ENCODE data around the gene RAD51B. TPM values are rescaled to one million over a fixed set of nuclear protein-coding genes. Genes with fewer than 3 reads are reported as not detected.

RAD51B gene
- total and polyA plus RNA-seq, 9 of the 15 experiments (the other 6 are each of a cell fraction or from before 2014, with no cell fraction given) = 8.5 to 17.3 (median 11.3) TPM

GRCh38 chr14:68471029-68471963, 651.7 kb downstream of the RAD51B start:
- DNase-seq (ENCODE audit: extremely low read depth in 1 of 4, low spot score in 3 of 4) (no peak), ATAC-seq (no peak), FAIRE-seq (no peak)
- no peaks in the 10 kb centered on the region for H3K27me3 ChIP-seq (ENCODE audit: control insufficient read depth in 2 of 2, insufficient read depth in 2 of 2, low read length in 2 of 2)
- no peak overlapping the region for H2AFZ ChIP-seq (ENCODE audit: low read depth, low read length)
- H3K79me2 ChIP-seq (ENCODE audit: control insufficient read depth, insufficient read depth, low read length) = no peaks in the 10 kb centered on the region
- no TSS peak for BruUV-seq (replicated peaks)
- CTCF ChIA-PET (ENCODE audit: low intra/inter-chr PET ratio) = no interaction called here
- H3K9ac ChIP-seq (ENCODE audit: insufficient read depth in 1 of 2, low read depth in 2 of 2, low read length in 2 of 2) = no peak overlapping the region
- no peaks in the 10 kb centered on the region for H3K36me3 ChIP-seq (ENCODE audit: control insufficient read depth, insufficient read depth, low read length)
- H3K4me3 ChIP-seq = no peak overlapping the region
- no peaks in the 10 kb centered on the region for H4K20me1 ChIP-seq (replicated peaks; ENCODE audit: control insufficient read depth, insufficient read depth, low read length)
- in situ Hi-C loops (cut with MboI) = no loop called here
- intact Hi-C loops (cut with micrococcal nuclease) = no loop called here
- H3K9me1 ChIP-seq (ENCODE audit: control insufficient read depth, insufficient read depth, low read length) = no peaks in the 10 kb centered on the region
- no peaks in the 10 kb centered on the region for H3K9me3 ChIP-seq (replicated peaks; ENCODE audit: control insufficient read depth, insufficient read depth, low read depth, low read length)
- H3K4me1 ChIP-seq (replicated peaks in 1 of 2; ENCODE audit: control insufficient read depth in 2 of 2, insufficient read depth in 2 of 2, low read length in 2 of 2) = peaks cover 0 to 3% of the 10 kb centered on the region in 2 experiments; a peak in 2 of 5 replicates
- no peak overlapping the region for H3K27ac ChIP-seq (ENCODE audit: extremely low read depth, low read depth, low read length)
- WGBS (ENCODE audit: insufficient coverage, low coverage, missing lambda C conversion rate) = 24% methylated on average over 6 of the region's 12 CpGs
- POLR2A ChIA-PET = interaction anchor here (1.2 kb wide), 1 partner anchor 12 kb away, joined by 3 read pairs; no protein-coding TSS in a partner anchor
- H3K4me2 ChIP-seq (ENCODE audit: insufficient read depth, low read length) = no peak overlapping the region
- no peak for TF ChIP-seq HNRNPH1 (optimal IDR thresholded peaks at IDR 0.05; ENCODE audit: low read depth, low read length)
- no peak for TF ChIP-seq ZNF12 (CRISPR knock-in tag; IDR thresholded peaks at IDR 0.05)
- no peak for TF ChIP-seq ZNF707 (CRISPR knock-in tag; conservative IDR thresholded peaks at IDR 0.05)
- TF ChIP-seq, protein P1, sequence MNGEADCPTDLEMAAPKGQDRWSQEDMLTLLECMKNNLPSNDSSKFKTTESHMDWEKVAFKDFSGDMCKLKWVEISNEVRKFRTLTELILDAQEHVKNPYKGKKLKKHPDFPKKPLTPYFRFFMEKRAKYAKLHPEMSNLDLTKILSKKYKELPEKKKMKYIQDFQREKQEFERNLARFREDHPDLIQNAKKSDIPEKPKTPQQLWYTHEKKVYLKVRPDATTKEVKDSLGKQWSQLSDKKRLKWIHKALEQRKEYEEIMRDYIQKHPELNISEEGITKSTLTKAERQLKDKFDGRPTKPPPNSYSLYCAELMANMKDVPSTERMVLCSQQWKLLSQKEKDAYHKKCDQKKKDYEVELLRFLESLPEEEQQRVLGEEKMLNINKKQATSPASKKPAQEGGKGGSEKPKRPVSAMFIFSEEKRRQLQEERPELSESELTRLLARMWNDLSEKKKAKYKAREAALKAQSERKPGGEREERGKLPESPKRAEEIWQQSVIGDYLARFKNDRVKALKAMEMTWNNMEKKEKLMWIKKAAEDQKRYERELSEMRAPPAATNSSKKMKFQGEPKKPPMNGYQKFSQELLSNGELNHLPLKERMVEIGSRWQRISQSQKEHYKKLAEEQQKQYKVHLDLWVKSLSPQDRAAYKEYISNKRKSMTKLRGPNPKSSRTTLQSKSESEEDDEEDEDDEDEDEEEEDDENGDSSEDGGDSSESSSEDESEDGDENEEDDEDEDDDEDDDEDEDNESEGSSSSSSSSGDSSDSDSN (IDR thresholded peaks at IDR 0.05; ENCODE audit: borderline replicate concordance in 1 of 2, low read depth in 2 of 2, low read length in 2 of 2) = no peak
- TF ChIP-seq, protein P2, sequence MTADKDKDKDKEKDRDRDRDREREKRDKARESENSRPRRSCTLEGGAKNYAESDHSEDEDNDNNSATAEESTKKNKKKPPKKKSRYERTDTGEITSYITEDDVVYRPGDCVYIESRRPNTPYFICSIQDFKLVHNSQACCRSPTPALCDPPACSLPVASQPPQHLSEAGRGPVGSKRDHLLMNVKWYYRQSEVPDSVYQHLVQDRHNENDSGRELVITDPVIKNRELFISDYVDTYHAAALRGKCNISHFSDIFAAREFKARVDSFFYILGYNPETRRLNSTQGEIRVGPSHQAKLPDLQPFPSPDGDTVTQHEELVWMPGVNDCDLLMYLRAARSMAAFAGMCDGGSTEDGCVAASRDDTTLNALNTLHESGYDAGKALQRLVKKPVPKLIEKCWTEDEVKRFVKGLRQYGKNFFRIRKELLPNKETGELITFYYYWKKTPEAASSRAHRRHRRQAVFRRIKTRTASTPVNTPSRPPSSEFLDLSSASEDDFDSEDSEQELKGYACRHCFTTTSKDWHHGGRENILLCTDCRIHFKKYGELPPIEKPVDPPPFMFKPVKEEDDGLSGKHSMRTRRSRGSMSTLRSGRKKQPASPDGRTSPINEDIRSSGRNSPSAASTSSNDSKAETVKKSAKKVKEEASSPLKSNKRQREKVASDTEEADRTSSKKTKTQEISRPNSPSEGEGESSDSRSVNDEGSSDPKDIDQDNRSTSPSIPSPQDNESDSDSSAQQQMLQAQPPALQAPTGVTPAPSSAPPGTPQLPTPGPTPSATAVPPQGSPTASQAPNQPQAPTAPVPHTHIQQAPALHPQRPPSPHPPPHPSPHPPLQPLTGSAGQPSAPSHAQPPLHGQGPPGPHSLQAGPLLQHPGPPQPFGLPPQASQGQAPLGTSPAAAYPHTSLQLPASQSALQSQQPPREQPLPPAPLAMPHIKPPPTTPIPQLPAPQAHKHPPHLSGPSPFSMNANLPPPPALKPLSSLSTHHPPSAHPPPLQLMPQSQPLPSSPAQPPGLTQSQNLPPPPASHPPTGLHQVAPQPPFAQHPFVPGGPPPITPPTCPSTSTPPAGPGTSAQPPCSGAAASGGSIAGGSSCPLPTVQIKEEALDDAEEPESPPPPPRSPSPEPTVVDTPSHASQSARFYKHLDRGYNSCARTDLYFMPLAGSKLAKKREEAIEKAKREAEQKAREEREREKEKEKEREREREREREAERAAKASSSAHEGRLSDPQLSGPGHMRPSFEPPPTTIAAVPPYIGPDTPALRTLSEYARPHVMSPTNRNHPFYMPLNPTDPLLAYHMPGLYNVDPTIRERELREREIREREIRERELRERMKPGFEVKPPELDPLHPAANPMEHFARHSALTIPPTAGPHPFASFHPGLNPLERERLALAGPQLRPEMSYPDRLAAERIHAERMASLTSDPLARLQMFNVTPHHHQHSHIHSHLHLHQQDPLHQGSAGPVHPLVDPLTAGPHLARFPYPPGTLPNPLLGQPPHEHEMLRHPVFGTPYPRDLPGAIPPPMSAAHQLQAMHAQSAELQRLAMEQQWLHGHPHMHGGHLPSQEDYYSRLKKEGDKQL (CRISPR knock-in tag; IDR thresholded peaks at IDR 0.05; ENCODE audit: borderline replicate concordance) = no peak
- TF ChIP-seq, protein P3, sequence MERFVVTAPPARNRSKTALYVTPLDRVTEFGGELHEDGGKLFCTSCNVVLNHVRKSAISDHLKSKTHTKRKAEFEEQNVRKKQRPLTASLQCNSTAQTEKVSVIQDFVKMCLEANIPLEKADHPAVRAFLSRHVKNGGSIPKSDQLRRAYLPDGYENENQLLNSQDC (CRISPR knock-in tag; IDR thresholded peaks at IDR 0.05) = no peak
- no peak for TF ChIP-seq MAFK (IDR thresholded peaks at IDR 0.05; ENCODE audit: low read length)
- TF ChIP-seq ZNF584 (CRISPR knock-in tag; IDR thresholded peaks at IDR 0.05; ENCODE audit: low read depth) = no peak
- TF ChIP-seq MXD1 (CRISPR knock-in tag; IDR thresholded peaks at IDR 0.05; ENCODE audit: borderline replicate concordance, poor library complexity, severe bottlenecking) = no peak
- no peak for TF ChIP-seq NFRKB (IDR thresholded peaks at IDR 0.05; ENCODE audit: low read depth)

Measured in K562 (cell line).